Heart left ventricle (tissue), 16 donors: Measurements from ENCODE around the gene PPCDC. TPM values are rescaled to one million over a fixed set of nuclear protein-coding genes. Genes with fewer than 3 reads are reported as not detected.

Experiments used
- ATAC-seq, 4 donors: fragments of 200-7000 bp; cut with Tn5 transposase; one replicate each; pipeline ENCODE4 v1.9.1; 2020 to 2022; ENCODE audit warnings: moderate library complexity in 4 of 4, mild to moderate bottlenecking in 3 of 4, moderate number of reproducible peaks in 1 of 4
- DNase-seq, 5 donors: peaks; one replicate each; pipeline ENCODE4 v3.0.0-alpha.2; 2020
- H3K27ac ChIP-seq, 12 donors: fragments of 200-600 bp; sonication (generic) in 4 of 12; one replicate each; pipeline versions ENCODE4 v1.5.0 to v1.8.0; 2016 to 2022; ENCODE audit warnings: mild to moderate bottlenecking in 2 of 12
- H3K27me3 ChIP-seq, 9 donors: fragments of 200-600 bp; sonication (generic) in 2 of 9; one replicate each; pipeline versions ENCODE4 v1.5.1 to v1.8.0; 2016 to 2022; ENCODE audit warnings: mild to moderate bottlenecking in 3 of 9
- H3K36me3 ChIP-seq, 9 donors: fragments of 200-600 bp; sonication (generic) in 2 of 9; one replicate each; pipeline versions ENCODE4 v1.5.0 to v1.8.0; 2018 to 2022; ENCODE audit warnings: mild to moderate bottlenecking in 2 of 9
- H3K4me1 ChIP-seq, 12 donors: fragments of 200-600 bp; sonication (generic) in 4 of 12; one replicate each; pipeline versions ENCODE4 v1.5.0 to v1.8.0; 2016 to 2022; ENCODE audit warnings: mild to moderate bottlenecking in 3 of 12
- H3K4me3 ChIP-seq, 12 donors: fragments of 200-600 bp; sonication (generic) in 4 of 12; one replicate each; pipeline versions ENCODE4 v1.5.0 to v1.8.0; 2017 to 2022; ENCODE audit warnings: mild to moderate bottlenecking in 9 of 12, moderate library complexity in 4 of 12
- H3K9me3 ChIP-seq, 12 donors: fragments of 200-600 bp; sonication (generic) in 4 of 12; one replicate each; pipeline versions ENCODE4 v1.5.0 to v1.8.0; 2016 to 2022; ENCODE audit warnings: mild to moderate bottlenecking in 1 of 12
- POLR2A ChIP-seq, 2 donors: fragments of 450-650 bp; IDR thresholded peaks; one replicate each; pipeline ENCODE4 v1.6.1; 2017; ENCODE audit warnings: antibody characterized with exemption in 2 of 2, mild to moderate bottlenecking in 2 of 2, moderate library complexity in 2 of 2
- WGBS, 4 donors: extraction: QIAGEN DNeasy Blood & Tissue Kit in 2 of 4; methylation state at CpG; one replicate each; pipeline versions ENCODE4 v1.1.5 to v1.1.7; 2013 to 2018; 5-methylcytosine and 5-hydroxymethylcytosine counted together
- intact Hi-C, 10 donors: fragments of 100-400 bp; cut with DNase I; formaldehyde crosslinking; loops; one replicate each; pipeline versions ENCODE4 v1.11.1 to v1.14.2; 2022
- polyA plus RNA-seq, 2 donors: library from polyadenylated mRNA; stranded (reverse); fragments of 200-250 nt; gene quantifications; one replicate each; pipeline ENCODE4 v1.2.3, GENCODE V29; 2013
- total RNA-seq, 9 donors: library from RNA; depleted of rRNA in 2 of 9; stranded (reverse); fragments of >200 nt in 2 of 9; fragmentation: NEBNext Ultra II Directional in 3 of 9; extraction: Animal tissue kit (Norgen Biotek cat#: 25700) in 3 of 9; gene quantifications; one replicate each; pipeline versions ENCODE4 v1.1.0 to v1.2.4, GENCODE V29; 2016 to 2023
- TF ChIP-seq, protein P1 (sequence below), 12 donors: fragments of 200-600 bp; sonication (generic) in 4 of 12; IDR thresholded peaks; one replicate each; pipeline versions ENCODE4 v1.5.0 to v1.8.0; 2018 to 2022; ENCODE audit warnings: antibody characterized with exemption in 12 of 12, mild to moderate bottlenecking in 5 of 12
- donor health status: ischemic (EF 13 %, LVEDD 7.1; RV severe dilation, severe dysfunction).
- donor health status: healthy with polysubstance abuse.
- donor health status: DM: no; HTN: yes; CAD: no.
- donor health status: DM: no; HTN: no; CAD: no.
- donor health status: ischemic (EF 25% LVEDD 6.9; RV normal size, moderate dysfunction).
- donor health status: ischemic (EF 25% LVEDD 5.7; RV mildly dilated, moderate dysfunction).
- donor health status: healthy.
- donor health status: DM: yes; HTN: yes; CAD: no.
- donor health status: ischemic (EF 35%, LVEDD 5.7; RV mildly dilated, moderate dysfunction).
- donor health status: nonischemic (EF 11% LVEDD 7.7; RV severe dilation, severe dysfunction).
- donor health status: DM: yes; HTN: yes; CAD: no.
- donor health status: PGD.
- donor health status: ischemic (EF 29% LVEDD 5.4; RV normal size, mild dysfunction).
- donor health status: nonischemic (EF 23%, LVEDD 6.1; RV moderate dilation, normal function).

The PPCDC gene
- total and polyA plus RNA-seq, 11 donors = 3.6 to 13.0 (median 5.7) TPM

DNA sequence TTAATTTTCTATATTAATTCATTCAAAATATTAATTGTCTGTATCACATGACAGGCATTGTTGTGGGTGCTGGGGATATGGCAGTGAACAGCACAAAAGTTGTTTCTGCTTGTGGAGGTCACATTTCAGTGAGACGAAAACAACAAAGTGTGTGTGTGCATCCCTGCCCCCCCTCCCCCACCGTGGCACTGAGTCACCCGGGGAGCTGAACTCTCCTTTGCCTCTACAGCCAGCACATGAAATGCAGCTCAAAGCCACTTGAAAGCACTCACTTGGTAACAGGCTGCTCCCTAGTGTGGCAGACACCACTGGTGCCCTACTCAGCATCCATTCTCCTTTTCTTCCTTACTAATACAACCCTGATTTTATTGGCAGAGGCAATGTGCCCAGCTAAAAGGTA is 44.9 kb upstream of the PPCDC start:
- 25 to 32% (median 25%) methylated on average over 3 of the region's 3 CpGs for WGBS, 4 donors
- no peak for ATAC-seq

DNA sequence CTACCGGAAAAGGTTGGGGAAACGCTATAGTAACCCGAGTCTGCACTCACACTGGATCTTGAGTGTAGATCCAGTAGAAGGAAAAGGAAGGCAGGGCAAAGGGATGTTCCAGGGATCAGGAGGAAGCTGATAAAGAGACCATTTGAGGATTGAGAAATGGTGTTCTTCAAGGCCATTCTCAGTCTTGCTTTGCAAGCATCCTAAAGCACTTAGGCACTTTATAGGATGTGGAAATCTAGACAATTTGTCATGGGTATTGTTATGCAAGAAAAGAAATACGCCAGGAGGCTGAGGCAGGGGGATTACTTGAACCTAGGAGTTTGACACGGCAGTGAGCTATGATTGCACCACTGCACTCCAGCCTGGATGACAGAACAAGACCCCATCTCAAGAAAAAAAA is 41.2 kb upstream of the PPCDC start:
- intact Hi-C loops = no loop called here
- ATAC-seq (no peak), DNase-seq (no peak)
- no peak for TF ChIP-seq POLR2A (IDR thresholded peaks at IDR 0.05)
- TF ChIP-seq, protein P1, sequence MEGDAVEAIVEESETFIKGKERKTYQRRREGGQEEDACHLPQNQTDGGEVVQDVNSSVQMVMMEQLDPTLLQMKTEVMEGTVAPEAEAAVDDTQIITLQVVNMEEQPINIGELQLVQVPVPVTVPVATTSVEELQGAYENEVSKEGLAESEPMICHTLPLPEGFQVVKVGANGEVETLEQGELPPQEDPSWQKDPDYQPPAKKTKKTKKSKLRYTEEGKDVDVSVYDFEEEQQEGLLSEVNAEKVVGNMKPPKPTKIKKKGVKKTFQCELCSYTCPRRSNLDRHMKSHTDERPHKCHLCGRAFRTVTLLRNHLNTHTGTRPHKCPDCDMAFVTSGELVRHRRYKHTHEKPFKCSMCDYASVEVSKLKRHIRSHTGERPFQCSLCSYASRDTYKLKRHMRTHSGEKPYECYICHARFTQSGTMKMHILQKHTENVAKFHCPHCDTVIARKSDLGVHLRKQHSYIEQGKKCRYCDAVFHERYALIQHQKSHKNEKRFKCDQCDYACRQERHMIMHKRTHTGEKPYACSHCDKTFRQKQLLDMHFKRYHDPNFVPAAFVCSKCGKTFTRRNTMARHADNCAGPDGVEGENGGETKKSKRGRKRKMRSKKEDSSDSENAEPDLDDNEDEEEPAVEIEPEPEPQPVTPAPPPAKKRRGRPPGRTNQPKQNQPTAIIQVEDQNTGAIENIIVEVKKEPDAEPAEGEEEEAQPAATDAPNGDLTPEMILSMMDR (IDR thresholded peaks at IDR 0.05) = no peak
- Histone ChIP-seq H3K27ac (no peak overlapping the region), H3K27me3 (peaks cover 0 to 9% (median 0%) of the 10 kb centered on the region in 9 donors), H3K4me1 (no peaks in the 10 kb centered on the region), H3K36me3 (no peaks in the 10 kb centered on the region), H3K9me3 (no peaks in the 10 kb centered on the region), H3K4me3 (no peak overlapping the region)
- 63 to 74% (median 69%) methylated on average over 5 of the region's 5 CpGs for WGBS, 4 donors

More for the DNA sequence above, 44.9 kb upstream of the PPCDC start:
- Histone ChIP-seq H3K27ac (no peak overlapping the region), H3K4me3 (no peak overlapping the region), H3K27me3 (no peaks in the 10 kb centered on the region), H3K4me1 (no peaks in the 10 kb centered on the region), H3K36me3 (no peaks in the 10 kb centered on the region), H3K9me3 (no peaks in the 10 kb centered on the region)
- TF ChIP-seq POLR2A (IDR thresholded peaks at IDR 0.05) = no peak
- TF ChIP-seq, protein P1 (IDR thresholded peaks at IDR 0.05) = no peak
- intact Hi-C loops = no loop called here
- no peak for DNase-seq

- Histone ChIP-seq H3K9me3 (no peaks in the 10 kb centered on the region), H3K27me3 (peaks cover 0 to 9% (median 0%) of the 10 kb centered on the region in 9 donors), H3K4me1 (no peaks in the 10 kb centered on the region), H3K36me3 (no peaks in the 10 kb centered on the region), H3K27ac (no peak overlapping the region), H3K4me3 (no peak overlapping the region)
- DNase-seq (no peak), ATAC-seq (no peak)
- intact Hi-C loops = no loop called here
- WGBS, 4 donors = 37 to 46% (median 41%) methylated on average over 4 of the region's 4 CpGs
- no peak for TF ChIP-seq POLR2A (IDR thresholded peaks at IDR 0.05)
- TF ChIP-seq, protein P1 (IDR thresholded peaks at IDR 0.05) = no peak
Measured at GRCh38 chr15:74983725-74984231, 39.6 kb upstream of the PPCDC start.

DNA sequence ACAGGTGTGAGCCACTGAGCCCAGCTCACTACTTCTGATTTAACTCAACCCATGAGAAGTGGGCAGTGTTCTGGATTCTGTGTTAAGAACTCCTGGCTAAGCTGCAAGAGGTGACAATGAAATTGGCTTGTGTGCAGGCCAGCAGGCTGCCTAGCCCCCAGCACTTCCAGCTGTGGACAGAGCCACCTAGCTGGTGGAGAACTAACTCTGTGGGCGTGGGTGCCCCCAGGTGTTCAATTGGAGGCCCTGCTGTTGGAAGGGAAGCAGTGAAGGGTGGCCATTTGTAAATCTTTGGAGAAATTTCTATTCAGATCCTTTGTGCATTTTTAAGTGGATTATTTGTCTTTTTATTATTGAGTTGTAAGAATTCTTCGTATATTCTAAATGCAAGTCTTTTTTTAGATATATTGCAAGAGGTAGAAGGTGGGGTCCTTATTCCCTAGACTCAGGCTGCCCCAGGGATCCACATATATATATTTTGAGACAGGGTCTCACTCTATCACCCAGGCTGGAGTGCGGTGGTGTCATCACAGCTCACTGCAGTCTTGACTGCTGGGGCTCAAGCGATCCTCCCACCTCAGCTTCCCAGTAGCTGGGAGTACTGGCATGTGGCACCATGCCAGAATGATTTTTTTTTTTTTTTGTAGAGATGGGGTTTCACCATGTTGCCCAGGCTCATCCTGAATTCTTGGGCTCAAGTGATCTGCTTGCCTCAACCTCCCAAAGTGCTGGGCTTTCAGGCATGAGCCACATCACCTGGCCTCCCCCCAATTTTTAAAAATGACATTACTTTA is 35.2 kb upstream of the PPCDC start:
- intact Hi-C loops = no loop called here
- no peaks in the 10 kb centered on the region for H3K9me3 ChIP-seq
- H3K36me3 ChIP-seq = no peaks in the 10 kb centered on the region
- peaks cover 0 to 9% (median 0%) of the 10 kb centered on the region in 9 donors for H3K27me3 ChIP-seq
- 24 to 37% (median 36%) methylated on average over 4 of the region's 4 CpGs for WGBS, 4 donors
- no peak overlapping the region for H3K27ac ChIP-seq
- DNase-seq (peak in 1 of 5 donors; percentile 23), ATAC-seq (peak in 3 of 4 donors; percentile 57 to 70 (median 62))
- H3K4me1 ChIP-seq = no peaks in the 10 kb centered on the region
- TF ChIP-seq POLR2A (IDR thresholded peaks at IDR 0.05) = no peak
- TF ChIP-seq, protein P1 (IDR thresholded peaks at IDR 0.05) = peak in 11 of 12 donors; percentile 6 to 39 (median 20)
- no peak overlapping the region for H3K4me3 ChIP-seq
